NCI-H2227 treated with DMSO at 0.1 percent for 48 hours (cell line): ENCODE data around the gene PTCD3.
A peak's percentile ranks its signal among the peaks of the same experiment; 100 is the strongest.

Source experiments
- DNase-seq: peaks from one replicate; lab custom pipeline; 2025; lab: John Stamatoyannopoulos, UW

Gene PTCD3

GRCh38 chr2:86082756-86083155 lies 23.3 kb upstream of the PTCD3 start:
- DNase-seq: no peak

DNA sequence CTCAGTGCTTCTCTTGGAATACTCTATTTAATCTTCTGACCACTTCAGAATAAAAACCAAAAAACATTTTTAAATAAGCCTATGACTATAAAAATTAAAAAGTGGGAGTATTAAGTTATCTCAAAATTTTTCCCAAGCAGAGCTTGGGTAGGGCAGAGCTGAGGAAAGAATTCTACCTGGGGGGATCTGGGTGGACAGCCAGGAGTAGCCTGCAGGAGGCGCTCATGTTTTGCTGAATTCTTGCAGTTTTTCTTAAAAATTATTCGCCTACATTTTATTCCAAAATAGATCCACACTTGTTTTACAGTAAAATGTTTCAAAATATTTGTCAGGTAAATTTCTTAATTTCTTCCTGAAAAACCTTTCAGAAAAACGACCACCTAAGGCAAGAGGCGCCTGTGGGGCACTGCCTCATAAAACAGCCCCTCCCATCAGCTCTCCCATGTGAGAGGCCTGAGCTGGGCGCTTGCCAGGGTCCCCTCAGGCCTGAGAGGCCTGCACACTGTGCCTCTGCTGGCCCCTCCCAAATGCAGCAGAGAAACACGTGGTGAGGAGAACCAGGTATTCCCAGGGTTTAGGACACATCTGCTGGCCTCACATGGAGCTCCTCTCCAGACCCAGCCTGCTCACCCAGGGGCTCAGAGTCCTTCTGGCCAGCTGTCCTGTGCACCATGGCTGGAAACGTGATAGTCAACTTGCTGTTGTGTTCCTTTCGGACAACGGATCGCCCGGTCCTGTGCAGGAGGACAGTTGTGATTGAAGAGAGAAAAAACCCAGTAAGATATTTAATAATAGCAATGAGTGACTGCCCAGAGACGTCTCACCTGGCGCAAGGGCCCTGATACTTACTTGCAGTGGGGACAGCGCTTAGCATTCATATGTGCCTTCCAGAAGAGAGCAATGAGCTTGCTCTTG lies 17.8 kb upstream of the PTCD3 start:
- no peak for DNase-seq

- DNase-seq: no peak
Measured at GRCh38 chr2:86094229-86094628, 11.8 kb upstream of the PTCD3 start.

DNA sequence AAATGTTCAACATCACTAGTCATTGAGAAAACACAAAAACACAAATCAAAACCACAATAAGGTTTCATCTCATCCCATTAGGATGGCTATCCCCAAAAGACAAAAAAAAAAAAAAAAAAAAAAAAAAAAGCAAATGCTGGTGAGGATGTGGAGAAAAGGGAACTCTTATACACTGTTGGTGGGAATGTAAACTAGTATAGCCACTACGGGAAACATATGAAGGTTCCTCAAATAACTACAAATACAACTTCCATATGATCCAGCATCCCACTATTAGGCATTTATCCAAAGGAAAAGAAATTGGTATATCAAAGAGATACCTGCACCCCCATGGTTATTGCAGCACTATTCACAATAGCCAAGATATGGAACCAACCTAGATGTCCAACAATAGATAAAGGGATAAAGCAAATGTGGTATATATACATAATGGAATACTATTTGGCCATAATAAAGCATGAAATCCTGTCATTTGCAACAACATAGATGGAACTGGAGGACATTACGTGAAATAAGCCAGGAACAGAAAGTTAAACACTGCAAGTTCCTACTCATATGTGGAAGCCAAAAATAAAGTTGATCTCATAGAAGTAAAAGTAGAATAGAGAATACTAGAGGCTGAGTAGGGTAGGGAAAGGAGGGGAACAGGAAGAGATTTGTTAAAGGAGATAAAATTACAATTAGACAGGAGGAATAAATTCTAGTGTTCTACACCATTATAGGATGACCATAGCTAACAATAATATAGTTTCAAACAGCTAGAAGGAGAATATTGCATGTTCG lies 8.7 kb upstream of the PTCD3 start:
- DNase-seq: no peak

GRCh38 chr2:86097913-86098312 lies 8.1 kb upstream of the PTCD3 start:
- DNase-seq: no peak

DNA sequence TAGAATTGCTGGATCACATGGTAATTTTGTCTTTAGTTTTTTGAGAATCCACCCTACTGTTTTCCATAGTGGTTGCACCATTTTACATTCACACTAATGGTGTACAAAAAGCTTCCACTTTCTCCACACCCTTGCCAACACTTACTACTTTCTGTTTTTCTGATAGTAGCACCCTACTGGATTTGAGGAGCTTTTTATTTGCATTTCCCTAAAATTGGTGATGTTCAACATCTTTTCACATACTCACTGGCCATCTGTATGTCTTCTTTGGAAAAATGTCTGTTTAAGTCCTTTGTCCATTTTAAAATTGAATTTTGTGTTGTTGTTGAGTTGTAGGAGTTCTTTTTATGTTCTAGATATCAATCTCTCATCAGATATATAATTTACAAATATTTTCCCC lies 3.9 kb upstream of the PTCD3 start:
- DNase-seq: no peak

- DNase-seq: peak; percentile 99
Measured at GRCh38 chr2:86105252-86105968, 625 bp upstream of the PTCD3 start, which contains the start of gene POLR1A. TSS of gene POLR1A (minus strand) at chr2:86105886. CDS start at chr2:86105776, 110 bp downstream.

GRCh38 chr2:86107031-86107430 lies 996 bp downstream of the PTCD3 start:
- DNase-seq: no peak

DNA sequence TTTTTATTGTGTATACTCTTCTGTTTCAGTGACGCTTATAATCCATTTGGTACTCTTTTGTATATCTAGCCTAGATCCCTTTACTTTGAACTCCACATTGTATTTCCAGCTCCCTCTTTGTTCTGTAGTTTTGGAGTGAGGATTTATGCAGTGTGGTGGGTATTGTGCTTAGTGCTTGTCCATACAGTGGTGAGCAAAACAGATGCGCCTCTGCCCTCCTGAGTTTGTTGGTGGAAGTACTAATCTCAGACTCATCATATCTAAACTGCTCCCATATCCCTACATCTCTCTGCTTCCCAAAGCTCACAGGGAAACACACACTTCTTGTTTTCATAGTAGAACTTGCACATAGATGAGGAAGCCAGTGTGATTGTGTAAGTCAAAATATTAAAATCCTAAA lies 12.1 kb downstream of the PTCD3 start:
- no peak for DNase-seq

DNA sequence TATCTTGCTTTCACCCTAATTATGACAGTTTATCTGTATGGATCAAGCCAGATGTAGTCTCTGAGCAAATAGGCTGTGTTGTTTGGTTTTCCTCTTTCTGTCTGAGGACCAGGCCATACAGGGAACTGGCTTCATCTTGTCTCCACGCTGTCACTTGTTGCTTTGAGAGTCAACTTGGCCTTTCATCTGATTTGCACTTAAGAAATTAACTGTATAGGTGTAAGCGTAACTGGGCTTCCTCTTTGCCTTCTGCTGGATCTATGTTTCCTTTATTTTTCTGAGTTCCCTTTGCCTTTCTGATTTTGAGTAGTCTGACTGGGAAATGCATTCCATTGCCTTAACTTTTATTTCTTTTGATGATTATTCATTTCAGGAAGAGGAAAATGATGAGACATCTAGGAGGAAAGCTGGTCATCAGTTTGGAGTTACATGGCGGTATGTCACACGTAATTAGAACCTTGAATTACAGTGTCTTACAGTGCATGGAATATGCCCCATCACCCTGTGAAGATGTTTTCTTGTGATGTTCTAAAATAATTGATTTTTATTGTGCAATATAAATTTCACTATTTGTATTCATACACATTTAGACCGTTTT lies 17.4 kb downstream of the PTCD3 start:
- DNase-seq: no peak

- peak; percentile 55 for DNase-seq
Measured at GRCh38 chr2:86124683-86125082, 18.6 kb downstream of the PTCD3 start.

- DNase-seq: no peak
Measured at GRCh38 chr2:86134709-86135108, 28.7 kb downstream of the PTCD3 start.

DNA sequence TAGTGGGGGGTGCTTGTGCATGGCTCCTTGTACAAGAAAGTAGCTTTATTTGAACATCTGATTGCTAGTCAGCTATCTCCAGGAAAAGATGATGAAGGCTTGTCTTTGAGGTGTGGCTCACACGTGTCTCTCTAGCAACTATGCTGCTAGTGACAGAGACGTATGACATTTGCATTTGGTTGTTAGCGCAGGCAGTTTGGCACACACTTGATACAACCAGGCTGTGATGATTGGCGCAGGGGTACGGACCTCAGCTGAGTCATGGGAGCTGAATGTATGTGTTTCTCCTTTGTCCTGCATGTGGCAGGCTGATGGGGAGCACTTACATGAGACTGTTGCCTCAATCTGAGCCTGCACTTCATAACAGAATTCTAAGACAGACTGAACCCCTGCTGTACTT lies 29.6 kb downstream of the PTCD3 start:
- no peak for DNase-seq

DNA sequence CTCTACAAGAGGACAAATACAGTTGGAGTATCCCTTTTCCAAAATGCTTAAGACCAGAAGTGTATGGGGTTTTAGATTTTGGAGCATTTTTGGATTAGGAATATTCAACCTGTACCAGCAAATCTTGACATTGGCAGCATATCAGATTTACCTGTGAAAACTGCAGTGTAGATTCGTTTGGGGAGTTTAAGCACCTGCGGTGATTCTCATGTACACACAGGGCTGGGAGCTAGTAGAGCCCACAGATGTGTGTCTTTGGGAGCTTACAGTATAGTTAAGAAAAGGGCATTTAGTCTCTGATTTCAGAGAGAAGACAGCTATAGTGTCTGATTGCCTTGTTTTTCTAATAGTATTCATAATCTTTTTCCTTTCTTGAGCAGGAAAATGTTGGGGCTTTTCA lies 30.1 kb downstream of the PTCD3 start:
- DNase-seq: no peak

DNA sequence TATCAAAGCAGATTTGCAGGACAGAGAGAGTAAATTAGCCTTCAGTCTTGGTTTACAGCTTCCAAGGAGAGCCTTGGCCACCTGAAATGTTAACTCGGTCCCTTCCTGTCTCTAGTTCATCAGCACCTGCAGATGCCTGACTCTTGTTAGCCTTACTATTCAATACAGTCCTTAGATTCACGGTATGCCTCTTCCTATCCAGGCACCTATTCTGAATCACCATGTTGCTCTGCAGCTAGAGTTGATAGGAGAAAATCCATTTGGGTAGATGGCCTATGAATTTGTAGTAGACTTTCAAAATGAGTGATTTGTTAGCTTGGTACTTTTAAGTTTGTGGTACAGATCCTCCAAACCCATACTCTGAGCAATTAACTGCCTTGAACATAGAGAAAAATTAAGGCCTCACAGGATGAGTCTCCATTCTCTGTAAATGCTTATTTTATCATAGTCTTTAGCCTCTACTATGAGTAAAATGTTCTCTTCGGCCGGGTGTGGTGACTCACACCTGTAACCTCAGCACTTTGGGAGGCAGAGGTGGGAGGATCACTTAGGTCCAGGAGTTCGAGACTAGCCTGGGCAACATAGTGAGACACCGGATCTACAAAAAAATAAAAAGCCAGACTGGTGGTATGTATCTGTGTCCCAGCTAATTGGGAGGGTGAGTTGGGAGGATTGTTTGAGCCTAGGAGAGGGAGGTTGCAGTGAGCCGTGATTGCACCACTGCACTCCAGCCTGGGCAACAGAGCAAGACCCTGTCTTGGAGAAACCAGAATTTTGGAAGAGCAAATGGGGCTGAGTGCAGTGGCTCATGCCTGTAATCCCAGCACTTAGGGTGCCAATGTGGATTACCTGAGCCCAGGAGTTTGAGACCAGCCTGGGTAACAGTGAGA lies 32.9 kb downstream of the PTCD3 start:
- DNase-seq: no peak

- DNase-seq: no peak
Measured at GRCh38 chr2:86139981-86140380, 33.9 kb downstream of the PTCD3 start.

- no peak for DNase-seq
Measured at GRCh38 chr2:86140969-86141392, 34.9 kb downstream of the PTCD3 start.

GRCh38 chr2:86142436-86143257 lies 36.6 kb downstream of the PTCD3 start:
- DNase-seq: no peak

GRCh38 chr2:86143307-86143706 lies 37.3 kb downstream of the PTCD3 start:
- no peak for DNase-seq
